Thyroid gland (tissue), 4 donors: ENCODE results near the gene PNLIPRP1. TPM values are rescaled to one million over a fixed set of nuclear protein-coding genes. Genes with fewer than 3 reads are reported as not detected.

Experiments used
- DNase-seq, 2 donors: peaks; one replicate each; pipeline ENCODE4 v3.0.0-alpha.2; 2019
- H3K27ac ChIP-seq, 3 donors: fragments of 200-600 bp; sonication (generic); 1 replicate in 2 of 3; 2 replicates in 1 of 3; pipeline ENCODE4 v1.5.1; 2016 to 2019; ENCODE audit warnings: mild to moderate bottlenecking in 1 of 3, moderate library complexity in 1 of 3
- H3K27me3 ChIP-seq: fragments of 200-600 bp; sonication (generic); one replicate; pipeline ENCODE4 v1.5.1; 2019
- H3K36me3 ChIP-seq, 2 donors: fragments of 200-600 bp; sonication (generic); one replicate each; pipeline ENCODE4 v1.5.1; 2016 to 2019
- H3K4me1 ChIP-seq, 2 donors: fragments of 200-600 bp; sonication (generic); one replicate each; pipeline ENCODE4 v1.5.1; 2017 to 2019
- H3K4me3 ChIP-seq, 3 donors: fragments of 200-600 bp; sonication (generic); replicated peaks in 1 of 3; 1 replicate in 2 of 3; 2 replicates in 1 of 3; pipeline ENCODE4 v1.5.1; 2016; ENCODE audit warnings: mild to moderate bottlenecking in 1 of 3
- H3K9me3 ChIP-seq: fragments of 200-600 bp; sonication (generic); one replicate; pipeline ENCODE4 v1.5.1; 2017
- POLR2A ChIP-seq, 2 donors: fragments of 450-650 bp; IDR thresholded peaks; one replicate each; pipeline ENCODE4 v1.6.1; 2017; ENCODE audit warnings: antibody characterized with exemption in 2 of 2, mild to moderate bottlenecking in 2 of 2, moderate library complexity in 1 of 2
- WGBS, 2 donors: methylation state at CpG; one replicate each; pipeline ENCODE4 v1.1.5; 2017; 5-methylcytosine and 5-hydroxymethylcytosine counted together
- intact Hi-C: fragments of 100-400 bp; cut with DNase I; formaldehyde crosslinking; loops from one replicate; pipeline ENCODE4 v1.15.1; 2023
- total RNA-seq, 4 donors: library from RNA; depleted of rRNA; stranded (reverse); fragments of >200 nt; gene quantifications; one replicate each; pipeline ENCODE4 v1.2.3, GENCODE V29; 2016
- TF ChIP-seq, protein P1 (sequence below), 6 experiments: fragments of 200-600 bp in 3 of 6; fragments of 450-650 bp in 3 of 6; sonication (generic) in 3 of 6; IDR thresholded peaks; one replicate each; pipeline ENCODE4 v1.5.1; 2016 to 2019; ENCODE audit warnings: antibody characterized with exemption in 6 of 6, mild to moderate bottlenecking in 2 of 6, inconsistent platforms in 1 of 6, moderate library complexity in 1 of 6

PNLIPRP1 gene
- total RNA-seq, 4 donors from 2014 or later, result not detected

DNA sequence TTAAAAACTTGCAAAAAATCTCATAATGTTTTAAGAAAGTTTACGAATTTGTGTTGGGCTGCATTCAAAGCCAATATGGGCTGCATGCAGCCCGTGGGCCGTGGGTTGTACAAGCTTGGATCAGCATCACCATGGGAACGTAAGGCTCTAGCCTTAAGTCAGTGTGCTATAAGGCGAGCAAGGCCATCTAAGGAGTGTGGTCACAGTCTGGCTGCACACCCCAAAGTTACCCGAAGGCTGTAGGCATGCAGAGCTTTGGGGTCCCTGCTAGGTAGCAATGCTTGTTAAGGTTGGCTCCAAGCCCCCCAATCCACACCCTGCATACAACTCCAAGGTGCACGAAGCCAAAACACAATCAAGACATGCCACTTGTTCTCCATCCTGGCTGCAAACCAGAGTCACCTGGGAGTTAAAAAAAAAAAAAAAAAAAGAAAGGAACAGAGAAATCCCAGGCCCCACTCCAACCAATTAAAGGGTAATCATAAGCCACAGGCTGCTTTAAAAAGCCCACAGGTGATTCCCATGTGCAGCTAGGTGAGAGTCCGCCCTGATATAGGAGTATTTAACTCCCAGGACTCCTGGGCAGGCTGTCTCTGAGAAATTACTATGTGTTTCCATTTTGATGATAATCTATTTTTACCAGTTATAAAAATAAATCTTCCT, 21.5 kb downstream of the PNLIPRP1 start:
- no peak for TF ChIP-seq POLR2A (IDR thresholded peaks at IDR 0.05)
- TF ChIP-seq, protein P1, sequence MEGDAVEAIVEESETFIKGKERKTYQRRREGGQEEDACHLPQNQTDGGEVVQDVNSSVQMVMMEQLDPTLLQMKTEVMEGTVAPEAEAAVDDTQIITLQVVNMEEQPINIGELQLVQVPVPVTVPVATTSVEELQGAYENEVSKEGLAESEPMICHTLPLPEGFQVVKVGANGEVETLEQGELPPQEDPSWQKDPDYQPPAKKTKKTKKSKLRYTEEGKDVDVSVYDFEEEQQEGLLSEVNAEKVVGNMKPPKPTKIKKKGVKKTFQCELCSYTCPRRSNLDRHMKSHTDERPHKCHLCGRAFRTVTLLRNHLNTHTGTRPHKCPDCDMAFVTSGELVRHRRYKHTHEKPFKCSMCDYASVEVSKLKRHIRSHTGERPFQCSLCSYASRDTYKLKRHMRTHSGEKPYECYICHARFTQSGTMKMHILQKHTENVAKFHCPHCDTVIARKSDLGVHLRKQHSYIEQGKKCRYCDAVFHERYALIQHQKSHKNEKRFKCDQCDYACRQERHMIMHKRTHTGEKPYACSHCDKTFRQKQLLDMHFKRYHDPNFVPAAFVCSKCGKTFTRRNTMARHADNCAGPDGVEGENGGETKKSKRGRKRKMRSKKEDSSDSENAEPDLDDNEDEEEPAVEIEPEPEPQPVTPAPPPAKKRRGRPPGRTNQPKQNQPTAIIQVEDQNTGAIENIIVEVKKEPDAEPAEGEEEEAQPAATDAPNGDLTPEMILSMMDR (IDR thresholded peaks at IDR 0.05), result no peak
- Histone ChIP-seq H3K27ac (no peak overlapping the region), H3K27me3 (no peaks in the 10 kb centered on the region)

DNA sequence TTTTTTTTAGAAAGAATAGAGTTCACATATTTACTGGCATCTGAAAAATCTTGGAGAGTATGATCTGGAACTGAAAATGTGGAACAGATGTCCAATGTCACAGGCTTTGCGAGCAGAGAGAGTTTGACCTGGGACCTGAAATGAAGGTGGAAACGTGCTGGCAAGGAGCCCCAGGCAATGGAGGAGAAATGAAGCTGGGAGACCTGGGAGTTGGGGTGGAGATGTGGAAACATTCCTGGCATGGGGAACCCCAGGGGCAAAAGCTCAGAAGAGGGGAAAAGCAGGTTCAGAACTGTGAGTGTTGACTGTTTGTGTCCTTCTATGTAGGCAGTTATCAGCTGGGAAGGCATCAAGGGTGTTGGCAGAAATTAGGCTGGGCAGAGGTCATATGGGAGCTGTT, 22.7 kb downstream of the PNLIPRP1 start:
- 83% methylated on average over 2 of the region's 2 CpGs for WGBS, 2 donors
- TF ChIP-seq, protein P1 (IDR thresholded peaks at IDR 0.05), result no peak
- TF ChIP-seq POLR2A (IDR thresholded peaks at IDR 0.05), result no peak
- intact Hi-C loops, result no loop called here
- no peaks in the 10 kb centered on the region for H3K36me3 ChIP-seq
- H3K9me3 ChIP-seq, result no peaks in the 10 kb centered on the region
- no peak for DNase-seq
- no peaks in the 10 kb centered on the region for H3K4me1 ChIP-seq
- H3K4me3 ChIP-seq, result no peak overlapping the region
- H3K27ac ChIP-seq, result no peak overlapping the region
- no peaks in the 10 kb centered on the region for H3K27me3 ChIP-seq

More for the DNA sequence above, 21.5 kb downstream of the PNLIPRP1 start:
- WGBS, 2 donors, result 84 to 94% methylated on average over 8 of the region's 8 CpGs
- Histone ChIP-seq H3K4me1 (no peaks in the 10 kb centered on the region), H3K4me3 (no peak overlapping the region), H3K9me3 (no peaks in the 10 kb centered on the region), H3K36me3 (no peaks in the 10 kb centered on the region)
- intact Hi-C loops, result no loop called here
- no peak for DNase-seq

DNA sequence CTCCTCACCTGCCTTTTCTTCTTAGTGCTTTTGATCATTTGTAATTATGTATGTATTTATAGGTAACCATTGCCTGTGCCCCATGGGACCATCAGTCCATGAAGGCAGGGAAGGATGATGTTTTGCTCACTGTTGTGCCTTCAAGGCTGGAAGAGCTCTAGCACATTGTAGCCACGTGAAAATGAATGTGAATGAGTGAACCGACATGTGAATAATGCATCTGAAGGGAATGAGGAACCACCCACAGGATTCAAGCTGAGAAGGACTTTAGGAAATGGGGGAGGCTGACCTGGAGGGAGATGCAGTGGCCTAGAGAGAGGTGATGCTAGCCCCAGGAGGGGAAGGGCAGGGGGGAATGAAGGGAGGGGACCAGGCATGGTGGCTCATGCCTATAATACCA, 24.0 kb downstream of the PNLIPRP1 start:
- DNase-seq, result no peak
- Histone ChIP-seq H3K9me3 (no peaks in the 10 kb centered on the region), H3K36me3 (no peaks in the 10 kb centered on the region), H3K4me1 (no peaks in the 10 kb centered on the region), H3K4me3 (no peak overlapping the region), H3K27ac (no peak overlapping the region), H3K27me3 (no peaks in the 10 kb centered on the region)
- TF ChIP-seq, protein P1 (IDR thresholded peaks at IDR 0.05), result no peak
- TF ChIP-seq POLR2A (IDR thresholded peaks at IDR 0.05), result no peak
- 38 to 41% methylated on average over 2 of the region's 2 CpGs for WGBS, 2 donors
- intact Hi-C loops, result no loop called here

- no peak for TF ChIP-seq POLR2A (IDR thresholded peaks at IDR 0.05)
- H3K27me3 ChIP-seq, result no peaks in the 10 kb centered on the region
- 89 to 90% methylated on average over 2 to 3 of the region's 3 CpGs for WGBS, 2 donors
- H3K9me3 ChIP-seq, result no peaks in the 10 kb centered on the region
- no peak overlapping the region for H3K27ac ChIP-seq
- DNase-seq, result no peak
- no peak overlapping the region for H3K4me3 ChIP-seq
- intact Hi-C loops, result no loop called here
- no peaks in the 10 kb centered on the region for H3K36me3 ChIP-seq
- no peaks in the 10 kb centered on the region for H3K4me1 ChIP-seq
Measured at GRCh38 chr10:116615199-116615776, 24.5 kb downstream of the PNLIPRP1 start.

- no peaks in the 10 kb centered on the region for H3K36me3 ChIP-seq
- intact Hi-C loops, result no loop called here
- H3K27me3 ChIP-seq, result no peaks in the 10 kb centered on the region
- TF ChIP-seq POLR2A (IDR thresholded peaks at IDR 0.05), result no peak
- TF ChIP-seq, protein P1 (IDR thresholded peaks at IDR 0.05), result no peak
- DNase-seq, result no peak
- H3K27ac ChIP-seq, result no peak within 1 kb of the TSS
- WGBS, 2 donors, result 84 to 88% methylated on average over 16 to 19 of the region's 20 CpGs
- H3K4me1 ChIP-seq, result no peaks in the 10 kb centered on the region
- no peaks in the 10 kb centered on the region for H3K9me3 ChIP-seq
- H3K4me3 ChIP-seq, result no peak within 1 kb of the TSS
Measured at GRCh38 chr10:116620423-116621400, 30.0 kb downstream of the PNLIPRP1 start, which contains the start of gene PNLIPRP2. Gene PNLIPRP2, plus strand, starts transcription at chr10:116620953.
